ENCODE measurements around the gene POLD4. TPM values are rescaled to one million over a fixed set of nuclear protein-coding genes. Genes with fewer than 3 reads are reported as not detected.
"Not testable (repeated sequence)": the region's sequence is repeated elsewhere in the genome, so short reads cannot be mapped to it uniquely, and the experiment has no call there.

POLD4 gene
- total RNA-seq, 2 experiments from 2014 or later, result 52.7 to 53.7 TPM

DNA sequence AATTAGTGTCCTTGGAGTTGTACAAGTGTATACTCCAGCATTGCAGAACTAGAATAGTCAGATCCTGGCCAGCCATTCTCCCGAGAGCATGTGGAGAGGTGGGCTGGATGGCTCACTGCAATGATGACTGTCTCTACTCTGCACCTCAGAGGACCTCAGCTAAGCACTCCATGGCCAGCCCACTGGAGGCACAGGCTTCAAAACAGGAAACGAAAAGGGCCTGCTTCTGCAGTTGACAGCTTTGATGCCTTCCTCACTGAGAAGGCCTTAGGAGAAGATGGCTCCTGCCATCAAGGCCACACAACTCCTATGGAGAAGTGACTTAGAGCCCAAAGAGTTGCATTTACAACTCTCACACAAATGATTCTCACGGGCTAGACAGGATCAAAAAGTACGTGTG lies 9.1 kb downstream of the POLD4 start:
- peak; percentile 37 for DNase-seq
- H3K27me3 Mint-ChIP-seq, result no peaks in the 10 kb centered on the region
- peak overlapping the region; percentile 85 for H3K27ac Mint-ChIP-seq
- no peak overlapping the region for H3K4me3 Mint-ChIP-seq
- ChIA-PET POLR2A (interaction anchor here (1.0 kb wide), 1 partner anchor 57 kb away, joined by 7 read pairs; no protein-coding TSS in a partner anchor), CTCF (interaction anchor here (1.1 to 4.7 kb wide), 7 partner anchors 8 to 285 kb away, joined by 4 to 31 read pairs (median 26); partner anchors contain the start of gene NUDT8)
- H3K36me3 Mint-ChIP-seq (ENCODE audit: low read depth), result no peaks in the 10 kb centered on the region
- peaks cover 5% of the 10 kb centered on the region for H3K9me3 Mint-ChIP-seq
- H3K4me1 Mint-ChIP-seq, result peaks cover 31% of the 10 kb centered on the region

DNA sequence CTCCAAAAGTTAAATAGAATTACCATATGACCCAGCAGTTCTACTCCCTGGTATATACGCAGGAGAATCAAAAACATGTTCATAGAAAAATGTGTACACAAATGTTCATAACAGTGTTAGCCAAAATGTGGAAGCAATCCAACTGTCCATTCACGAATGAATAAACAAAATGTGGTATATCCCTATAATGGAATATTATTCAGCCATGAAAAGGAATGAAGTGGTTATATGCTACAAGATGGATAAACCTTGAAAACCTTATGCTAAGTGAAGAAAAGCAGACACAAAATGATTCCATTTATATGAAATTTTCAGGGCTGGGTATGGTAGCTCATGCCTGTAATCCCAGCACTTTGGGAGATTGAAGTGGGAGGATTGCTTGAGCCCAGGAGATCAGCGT lies 16.1 kb downstream of the POLD4 start:
- no peak for DNase-seq
- Mint-ChIP-seq H3K36me3 (ENCODE audit: low read depth) (no peaks in the 10 kb centered on the region), H3K9me3 (peaks cover 1% of the 10 kb centered on the region), H3K4me3 (no peak overlapping the region), H3K4me1 (peaks cover under 1% of the 10 kb centered on the region), H3K27me3 (no peaks in the 10 kb centered on the region), H3K27ac (no peak overlapping the region)
- POLR2A ChIA-PET, result no interaction called here
- CTCF ChIA-PET, result interaction anchor here (1.5 to 3.5 kb wide), 3 partner anchors 8 to 20 kb away, joined by 3 to 11 read pairs (median 10); no protein-coding TSS in a partner anchor

DNA sequence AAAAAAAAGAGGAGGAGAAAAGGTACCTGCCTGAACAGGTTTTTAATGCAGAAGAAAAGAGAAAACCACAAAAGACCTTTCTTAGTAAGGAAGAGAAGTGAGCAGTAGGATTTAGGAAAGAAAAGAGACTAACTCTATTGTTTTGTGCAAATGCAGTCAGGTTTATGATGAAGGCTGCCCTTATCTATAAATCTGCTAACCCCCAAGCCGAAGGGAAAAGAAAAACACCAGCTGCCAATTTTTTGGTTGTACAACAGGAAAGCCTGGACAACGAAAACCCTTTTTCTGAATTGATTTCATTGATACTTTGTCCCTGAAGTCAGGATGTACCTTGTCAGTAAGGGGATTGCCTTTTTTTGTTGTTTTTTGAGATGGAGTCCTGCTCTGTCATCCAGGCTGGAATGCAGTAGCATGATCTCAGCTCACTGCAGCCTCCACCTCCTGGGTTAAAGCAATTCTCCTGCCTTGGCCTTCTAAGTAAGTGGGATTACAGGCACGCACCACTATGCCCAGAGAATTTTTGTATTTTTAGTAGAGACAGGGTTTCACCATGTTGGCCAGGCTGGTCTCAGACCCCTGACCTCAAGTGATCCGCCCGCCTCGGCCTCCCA lies 21.2 kb downstream of the POLD4 start:
- POLR2A ChIA-PET, result no interaction called here

DNA sequence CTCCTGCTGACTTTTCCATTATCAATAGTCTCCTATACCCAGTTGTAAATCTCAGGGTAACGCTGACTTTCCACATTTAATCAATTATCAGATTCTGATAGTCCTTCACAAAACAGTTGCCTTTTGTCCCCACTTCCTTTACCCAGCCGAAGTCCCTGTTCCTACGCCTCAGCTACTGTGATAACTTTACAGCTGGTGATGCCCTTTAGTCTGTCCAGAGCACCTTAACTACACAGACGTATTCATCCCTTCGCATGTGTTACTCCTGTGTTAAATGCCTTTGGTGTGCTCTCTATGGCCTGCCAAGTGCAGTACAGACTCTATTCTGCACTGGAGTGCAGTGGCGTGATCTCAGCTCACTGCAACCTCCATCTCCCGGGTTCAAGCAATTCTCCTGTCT lies 29.8 kb downstream of the POLD4 start:
- DNase-seq, result no peak
- CTCF ChIA-PET, result interaction anchor here (1.0 to 4.6 kb wide), 7 partner anchors 10 to 70 kb away, joined by 4 to 26 read pairs (median 5); no protein-coding TSS in a partner anchor
- H3K9me3 Mint-ChIP-seq, result no peaks in the 10 kb centered on the region
- H3K4me3 Mint-ChIP-seq, result no peak overlapping the region
- POLR2A ChIA-PET, result no interaction called here
- peaks cover 3% of the 10 kb centered on the region for H3K4me1 Mint-ChIP-seq
- no peaks in the 10 kb centered on the region for H3K36me3 Mint-ChIP-seq (ENCODE audit: low read depth)
- H3K27me3 Mint-ChIP-seq, result peaks cover 2% of the 10 kb centered on the region
- no peak overlapping the region for H3K27ac Mint-ChIP-seq

More for the DNA sequence above, 21.2 kb downstream of the POLD4 start:
- Mint-ChIP-seq H3K9me3 (no peaks in the 10 kb centered on the region), H3K27me3 (no peaks in the 10 kb centered on the region), H3K27ac (no peak overlapping the region), H3K4me1 (no peaks in the 10 kb centered on the region), H3K4me3 (no peak overlapping the region), H3K36me3 (ENCODE audit: low read depth) (no peaks in the 10 kb centered on the region)
- DNase-seq, result no peak
- CTCF ChIA-PET, result interaction anchor here (0.6 to 2.3 kb wide), 7 partner anchors 12 to 416 kb away, joined by 3 to 8 read pairs (median 3); partner anchors contain the start of gene RAD9A

DNA sequence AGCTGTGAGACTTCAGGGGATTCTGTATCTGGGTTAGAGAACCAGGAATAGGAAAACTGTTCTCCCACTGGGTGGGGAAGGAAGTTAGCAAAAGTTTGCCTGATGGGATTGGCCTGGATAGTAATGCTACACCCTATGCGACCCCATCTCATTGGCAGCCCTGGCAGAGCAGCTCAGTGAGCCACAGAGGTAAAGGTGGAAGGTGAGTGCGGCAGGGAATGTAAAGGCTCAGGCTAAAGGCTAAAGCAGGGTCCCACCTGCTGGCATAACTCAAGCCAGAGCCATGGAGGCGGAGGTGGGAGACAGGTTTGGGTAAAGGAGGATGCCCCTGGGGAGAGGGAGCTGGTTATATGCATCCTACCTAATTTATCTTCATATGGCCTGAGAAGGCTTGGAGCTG lies 31.3 kb downstream of the POLD4 start:
- H3K9me3 Mint-ChIP-seq, result no peaks in the 10 kb centered on the region
- no peak overlapping the region for H3K4me3 Mint-ChIP-seq
- POLR2A ChIA-PET, result no interaction called here
- no peak overlapping the region for H3K27ac Mint-ChIP-seq
- H3K36me3 Mint-ChIP-seq (ENCODE audit: low read depth), result peaks cover 1% of the 10 kb centered on the region
- CTCF ChIA-PET, result interaction anchor here (1.0 to 4.6 kb wide), 17 partner anchors 8 to 79 kb away, joined by 3 to 26 read pairs (median 5); partner anchors contain the start of gene PPP1CA
- peaks cover 3% of the 10 kb centered on the region for H3K27me3 Mint-ChIP-seq
- peaks cover 11% of the 10 kb centered on the region for H3K4me1 Mint-ChIP-seq
- DNase-seq, result no peak

DNA sequence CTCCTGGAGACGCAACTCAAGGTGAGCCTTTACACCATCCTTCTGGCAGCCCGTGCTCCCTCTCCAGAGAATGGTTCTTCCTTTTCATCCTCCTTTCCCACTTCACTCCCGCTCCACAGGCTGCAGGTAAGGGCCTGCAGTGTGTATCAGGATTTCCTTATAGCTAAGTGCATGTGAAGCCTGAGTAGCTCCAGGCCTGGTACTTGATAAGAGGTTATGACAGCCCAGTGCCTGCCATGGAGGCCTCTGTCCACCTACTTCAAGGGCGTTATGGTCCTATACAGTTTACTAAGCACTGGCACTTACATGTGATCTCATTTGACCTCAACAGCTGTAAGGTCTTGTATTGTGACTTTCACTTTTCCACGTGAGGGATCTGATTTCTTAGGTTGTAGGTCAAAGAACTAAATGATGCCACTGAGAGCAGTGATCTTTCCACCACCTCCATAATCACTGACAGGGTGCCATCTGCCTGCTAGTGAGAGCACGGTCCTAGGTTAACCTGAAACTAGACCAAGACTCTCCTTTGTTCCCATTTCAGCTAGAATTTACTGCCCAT lies 32.0 kb downstream of the POLD4 start:
- ChIA-PET CTCF (interaction anchor here (0.8 to 4.6 kb wide), 11 partner anchors 8 to 79 kb away, joined by 3 to 26 read pairs (median 5); partner anchors contain the start of gene PPP1CA), POLR2A (no interaction called here)
- H3K9me3 Mint-ChIP-seq, result no peaks in the 10 kb centered on the region
- H3K4me3 Mint-ChIP-seq, result no peak overlapping the region
- H3K4me1 Mint-ChIP-seq, result peaks cover 15% of the 10 kb centered on the region
- DNase-seq, result no peak
- peaks cover 3% of the 10 kb centered on the region for H3K27me3 Mint-ChIP-seq
- no peak overlapping the region for H3K27ac Mint-ChIP-seq
- H3K36me3 Mint-ChIP-seq (ENCODE audit: low read depth), result peaks cover 1% of the 10 kb centered on the region

DNA sequence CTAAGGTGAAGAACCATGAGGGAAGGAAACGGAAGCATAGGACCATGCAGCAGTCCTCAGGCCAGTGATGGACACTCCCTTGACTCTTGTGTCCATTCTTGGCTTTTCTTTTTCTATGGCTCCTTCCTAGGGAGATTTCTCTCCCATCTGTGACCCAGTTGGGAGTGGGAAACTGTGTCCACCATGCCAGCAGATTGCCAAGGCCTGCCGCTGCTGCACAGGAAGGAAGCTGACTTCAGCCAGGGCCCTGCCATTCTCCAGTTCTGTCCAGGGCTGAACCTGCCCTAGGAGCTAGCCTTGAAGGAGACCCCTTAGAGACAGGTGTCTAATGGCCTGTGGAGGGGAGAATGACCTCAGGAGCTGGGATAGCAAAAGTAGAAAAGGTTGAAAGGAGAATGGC lies 32.7 kb downstream of the POLD4 start:
- Mint-ChIP-seq H3K4me1 (peaks cover 18% of the 10 kb centered on the region), H3K27me3 (peaks cover 3% of the 10 kb centered on the region), H3K36me3 (ENCODE audit: low read depth) (peaks cover 1% of the 10 kb centered on the region), H3K4me3 (no peak overlapping the region), H3K27ac (no peak overlapping the region), H3K9me3 (no peaks in the 10 kb centered on the region)
- no peak for DNase-seq
- ChIA-PET POLR2A (no interaction called here), CTCF (interaction anchor here (0.7 to 4.6 kb wide), 11 partner anchors 9 to 249 kb away, joined by 3 to 26 read pairs (median 6); partner anchors contain the start of gene PPP1CA)

DNA sequence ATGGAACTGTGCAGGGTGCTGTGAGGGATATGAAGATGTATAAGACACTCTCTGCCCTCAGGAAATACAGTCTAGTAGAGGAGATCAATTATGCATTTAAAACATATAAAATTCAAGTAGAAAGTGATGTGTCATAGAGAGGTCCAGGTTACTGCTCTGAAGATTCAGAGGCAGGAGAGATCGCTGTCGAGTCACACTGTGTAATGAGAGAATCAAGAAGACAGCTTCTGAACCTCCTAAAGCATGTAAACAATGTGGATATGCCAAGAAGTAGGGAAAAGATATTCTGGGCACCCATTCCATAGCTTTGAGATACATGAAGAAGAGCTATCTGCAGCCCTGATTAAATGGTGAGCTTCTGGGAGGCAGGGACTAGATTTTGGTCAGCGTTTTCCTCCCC lies 33.3 kb downstream of the POLD4 start:
- no peak for DNase-seq
- POLR2A ChIA-PET, result no interaction called here
- no peak overlapping the region for H3K4me3 Mint-ChIP-seq
- peaks cover 23% of the 10 kb centered on the region for H3K4me1 Mint-ChIP-seq
- H3K27ac Mint-ChIP-seq, result no peak overlapping the region
- CTCF ChIA-PET, result interaction anchor here (0.7 to 4.6 kb wide), 14 partner anchors 9 to 248 kb away, joined by 3 to 26 read pairs (median 5); partner anchors contain the start of gene POLD4
- peaks cover 3% of the 10 kb centered on the region for H3K27me3 Mint-ChIP-seq
- H3K9me3 Mint-ChIP-seq, result no peaks in the 10 kb centered on the region
- peaks cover 1% of the 10 kb centered on the region for H3K36me3 Mint-ChIP-seq (ENCODE audit: low read depth)

DNA sequence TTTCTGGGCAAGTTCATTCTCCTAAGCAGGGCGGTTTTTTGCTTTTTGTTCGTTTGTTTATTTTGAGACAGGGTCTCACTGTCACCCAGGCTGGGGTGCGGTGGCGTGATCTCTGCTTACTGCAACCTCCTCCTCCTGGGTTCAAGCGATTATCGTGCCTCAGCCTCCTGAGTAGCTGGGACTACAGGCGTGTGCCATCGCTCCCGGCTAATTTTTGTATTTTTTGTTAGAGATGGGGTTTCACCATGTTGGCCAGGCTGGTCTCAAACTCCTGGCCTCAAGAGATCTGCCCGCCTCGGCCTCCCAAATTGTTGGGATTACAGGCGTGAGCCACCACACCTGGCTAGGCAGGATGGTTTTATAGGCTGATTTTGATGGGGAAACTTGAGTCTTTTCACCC lies 34.5 kb downstream of the POLD4 start:
- H3K36me3 Mint-ChIP-seq (ENCODE audit: low read depth); DNase-seq; H3K27ac Mint-ChIP-seq; H3K27me3 Mint-ChIP-seq; H3K9me3 Mint-ChIP-seq; POLR2A ChIA-PET: not testable (repeated sequence)
- CTCF ChIA-PET, result interaction anchor here (0.6 to 4.6 kb wide), 13 partner anchors 11 to 592 kb away, joined by 3 to 26 read pairs (median 5); partner anchors contain the start of gene POLD4
- Mint-ChIP-seq H3K4me1 (peaks cover 30% of the 10 kb centered on the region), H3K4me3 (peak overlapping the region; percentile 95)

DNA sequence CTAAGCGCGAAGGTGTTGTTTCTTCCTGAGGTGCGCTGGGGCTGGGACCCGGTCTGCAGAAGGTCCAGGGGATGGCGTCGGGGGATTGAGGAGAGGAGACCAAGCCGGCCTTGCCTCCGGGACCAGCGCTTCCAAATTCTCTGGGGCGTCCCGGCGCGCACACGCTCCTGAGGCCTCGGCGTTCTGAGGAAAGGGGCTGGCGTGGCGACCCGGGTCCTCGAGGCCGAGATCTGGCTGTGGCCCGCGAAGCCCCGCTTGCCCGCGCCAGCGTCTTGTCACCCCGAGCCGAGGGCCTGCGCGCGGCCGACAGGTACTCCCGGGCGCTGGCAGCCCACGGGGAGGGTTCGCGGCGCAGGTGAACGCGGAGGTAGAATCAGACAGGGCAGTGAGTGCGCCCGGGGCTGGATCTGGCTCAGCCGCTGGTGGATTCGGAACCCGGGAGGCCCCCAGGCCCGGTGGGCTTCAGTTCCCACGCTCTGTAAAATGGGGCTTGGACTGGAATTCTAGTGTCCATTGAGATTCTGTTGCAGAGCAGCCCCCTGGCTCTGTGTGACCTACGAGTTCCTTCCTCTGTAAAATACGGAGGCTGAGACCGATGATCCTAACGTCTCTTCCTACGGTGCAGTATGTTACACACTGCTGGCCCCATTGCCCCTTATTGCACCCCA lies 35.3 kb downstream of the POLD4 start:
- peak overlapping the region; percentile 95 for H3K4me3 Mint-ChIP-seq
- no peaks in the 10 kb centered on the region for H3K9me3 Mint-ChIP-seq
- peaks cover 37% of the 10 kb centered on the region for H3K4me1 Mint-ChIP-seq
- H3K27ac Mint-ChIP-seq, result peak overlapping the region; percentile 99
- peak; percentile 22 for DNase-seq
- H3K36me3 Mint-ChIP-seq (ENCODE audit: low read depth), result peaks cover 1% of the 10 kb centered on the region
- peaks cover 3% of the 10 kb centered on the region for H3K27me3 Mint-ChIP-seq
- CTCF ChIA-PET, result interaction anchor here (0.6 to 6.4 kb wide), 43 partner anchors 8 to 1189 kb away, joined by 3 to 72 read pairs (median 5); partner anchors contain the start of genes ANKRD13D, CLCF1, GRK2 and POLD4
- POLR2A ChIA-PET, result interaction anchor here (0.8 to 1.4 kb wide), 4 partner anchors 41 to 71 kb away, joined by 5 to 6 read pairs (median 5); partner anchors contain the start of gene GRK2

DNA sequence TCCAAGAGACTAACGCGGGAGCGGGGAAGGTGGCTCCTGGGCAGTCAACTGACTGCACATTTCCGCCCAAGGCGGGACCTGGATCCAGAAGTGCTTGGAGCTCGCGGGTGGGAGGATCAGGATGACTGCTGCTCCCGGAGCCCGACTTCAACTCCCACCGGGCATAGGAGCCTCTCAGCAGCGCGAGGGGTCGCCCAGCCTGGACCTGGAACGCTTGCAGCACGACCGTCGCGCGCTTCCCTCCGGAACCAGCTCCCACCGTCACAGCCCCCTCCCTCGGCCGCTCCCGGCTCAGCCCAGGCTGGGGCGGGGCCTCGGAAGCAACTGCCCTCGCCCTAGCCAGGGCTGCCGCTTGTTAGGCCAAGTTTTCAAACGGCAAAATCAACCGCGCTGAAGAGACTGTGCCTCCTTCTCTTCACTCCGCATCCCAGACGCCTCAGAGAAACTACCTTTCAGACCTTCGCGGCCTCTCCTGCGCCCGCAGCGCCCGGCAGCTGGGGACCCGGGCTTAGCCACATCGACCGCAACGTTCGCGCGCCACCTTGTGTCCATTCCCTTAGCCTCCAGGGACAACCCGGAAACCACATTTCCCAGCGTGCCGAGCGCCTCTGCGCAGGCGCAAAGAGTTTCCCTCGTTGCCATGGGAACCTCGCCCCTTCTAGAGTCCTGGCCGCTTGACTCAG lies 36.0 kb downstream of the POLD4 start:
- Mint-ChIP-seq H3K4me1 (peaks cover 44% of the 10 kb centered on the region), H3K9me3 (no peaks in the 10 kb centered on the region), H3K36me3 (ENCODE audit: low read depth) (peaks cover 1% of the 10 kb centered on the region), H3K27ac (peak overlapping the region; percentile 99), H3K27me3 (peaks cover 3% of the 10 kb centered on the region), H3K4me3 (peak overlapping the region; percentile 95)
- DNase-seq, result peak; percentile 99
- ChIA-PET POLR2A (interaction anchor here (0.8 to 1.4 kb wide), 4 partner anchors 40 to 71 kb away, joined by 5 to 6 read pairs (median 5); partner anchors contain the start of gene GRK2), CTCF (interaction anchor here (0.6 to 6.4 kb wide), 47 partner anchors 9 to 1190 kb away, joined by 3 to 72 read pairs (median 5); partner anchors contain the start of genes ANKRD13D, CLCF1, GRK2 and POLD4)

DNA sequence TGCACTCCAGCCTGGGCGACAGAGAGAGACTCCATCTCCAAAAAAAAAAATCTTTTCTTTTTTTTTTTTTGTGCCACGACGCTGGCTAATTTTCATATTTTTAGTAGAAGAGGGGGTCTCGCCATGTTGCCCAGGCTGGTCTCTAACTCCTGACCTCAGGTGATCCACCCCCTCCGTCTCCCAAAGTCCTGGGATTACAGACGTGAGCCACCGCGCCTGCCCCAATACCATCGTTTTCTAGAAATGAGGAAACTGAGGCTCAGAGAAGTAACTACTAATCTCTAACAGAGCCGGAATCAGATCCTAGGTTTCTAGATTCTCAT lies 36.5 kb downstream of the POLD4 start:
- no peak for DNase-seq
- Mint-ChIP-seq H3K9me3 (no peaks in the 10 kb centered on the region), H3K27me3 (peaks cover 3% of the 10 kb centered on the region), H3K27ac (peak overlapping the region; percentile 99), H3K4me3 (peak overlapping the region; percentile 95), H3K4me1 (peaks cover 49% of the 10 kb centered on the region), H3K36me3 (ENCODE audit: low read depth) (peaks cover 1% of the 10 kb centered on the region)
- CTCF ChIA-PET, result interaction anchor here (0.7 to 6.4 kb wide), 39 partner anchors 9 to 235 kb away, joined by 3 to 72 read pairs (median 6); partner anchors contain the start of genes ANKRD13D, GRK2, POLD4 and PPP1CA
- POLR2A ChIA-PET, result interaction anchor here (1.2 to 1.4 kb wide), 3 partner anchors 39 to 50 kb away, joined by 5 to 6 read pairs (median 5); partner anchors contain the start of gene GRK2
